SHP77 (cell line): ENCODE measurements around the gene LMNB1.
A peak's percentile ranks its signal among the peaks of the same experiment; 100 is the strongest.
"Not testable (repeated sequence)": the region's sequence is repeated elsewhere in the genome, so short reads cannot be mapped to it uniquely, and the experiment has no call there.

Source experiments
- DNase-seq, 2 experiments: peaks; one replicate each; lab custom pipeline; 2025; lab: John Stamatoyannopoulos, UW

LMNB1 gene

GRCh38 chr5:126776499-126777256 is at the start of gene LMNB1:
Gene LMNB1 (plus strand): TSS chr5:126777136. CDS start chr5:126777509, 373 bp downstream.
- DNase-seq, result peak; percentile 97 to 99

- no peak for DNase-seq
Observed at GRCh38 chr5:126732716-126733115, 44.2 kb upstream of the LMNB1 start.

- DNase-seq, result not testable (repeated sequence)
Observed at GRCh38 chr5:126734573-126734972, 42.4 kb upstream of the LMNB1 start.

- no peak for DNase-seq
Observed at GRCh38 chr5:126736141-126736540, 40.8 kb upstream of the LMNB1 start.

- no peak for DNase-seq
Observed at GRCh38 chr5:126741361-126741760, 35.6 kb upstream of the LMNB1 start.

GRCh38 chr5:126742425-126742824 is 34.5 kb upstream of the LMNB1 start:
- DNase-seq, result no peak

GRCh38 chr5:126744836-126745235 is 32.1 kb upstream of the LMNB1 start:
- DNase-seq, result no peak

- DNase-seq, result no peak
Observed at GRCh38 chr5:126745259-126745992, 31.5 kb upstream of the LMNB1 start.

- DNase-seq, result no peak
Observed at GRCh38 chr5:126746290-126746689, 30.6 kb upstream of the LMNB1 start.

- no peak for DNase-seq
Observed at GRCh38 chr5:126752081-126752785, 24.7 kb upstream of the LMNB1 start.

- no peak for DNase-seq
Observed at GRCh38 chr5:126753227-126753626, 23.7 kb upstream of the LMNB1 start.

GRCh38 chr5:126754609-126755008 is 22.3 kb upstream of the LMNB1 start:
- DNase-seq, result no peak

GRCh38 chr5:126755593-126755992 is 21.3 kb upstream of the LMNB1 start:
- no peak for DNase-seq

GRCh38 chr5:126757713-126758357 is 19.1 kb upstream of the LMNB1 start:
- no peak for DNase-seq

GRCh38 chr5:126763371-126763770 is 13.6 kb upstream of the LMNB1 start:
- no peak for DNase-seq

- DNase-seq, result no peak
Observed at GRCh38 chr5:126769703-126770102, 7.2 kb upstream of the LMNB1 start.

- not testable (repeated sequence) for DNase-seq
Observed at GRCh38 chr5:126773536-126773935, 3.4 kb upstream of the LMNB1 start.

- not testable (repeated sequence) for DNase-seq
Observed at GRCh38 chr5:126774595-126774994, 2.3 kb upstream of the LMNB1 start.

- DNase-seq, result peak; percentile 33 to 37
Observed at GRCh38 chr5:126777257-126777974, 480 bp downstream of the LMNB1 start.

- DNase-seq, result peak; percentile 92 to 95
Observed at GRCh38 chr5:126777975-126778674, 1.2 kb downstream of the LMNB1 start.
